ENCODE results near the gene PTPRG.

The PTPRG gene

GRCh38 chr3:62220616-62221015 lies 659.2 kb downstream of the PTPRG start:
- no peak for DNase-seq

GRCh38 chr3:62225051-62225450 lies 663.7 kb downstream of the PTPRG start:
- no peak for DNase-seq

- no peak for DNase-seq
Observed at GRCh38 chr3:62226601-62227339, 665.4 kb downstream of the PTPRG start.

- no peak for DNase-seq
Observed at GRCh38 chr3:62228467-62228866, 667.1 kb downstream of the PTPRG start.

GRCh38 chr3:62229211-62229610 lies 667.8 kb downstream of the PTPRG start:
- no peak for DNase-seq

GRCh38 chr3:62229908-62230307 lies 668.5 kb downstream of the PTPRG start:
- peak; percentile 6 for DNase-seq

- no peak for DNase-seq
Observed at GRCh38 chr3:62233065-62233464, 671.7 kb downstream of the PTPRG start.

- DNase-seq = no peak
Observed at GRCh38 chr3:62236016-62236415, 674.6 kb downstream of the PTPRG start.

GRCh38 chr3:62237286-62237948 lies 676.0 kb downstream of the PTPRG start:
- no peak for DNase-seq

- DNase-seq = no peak
Observed at GRCh38 chr3:62238003-62238402, 676.6 kb downstream of the PTPRG start.

- DNase-seq = no peak
Observed at GRCh38 chr3:62238431-62238830, 677.1 kb downstream of the PTPRG start.

- DNase-seq = no peak
Observed at GRCh38 chr3:62241279-62241678, 679.9 kb downstream of the PTPRG start.

- DNase-seq = no peak
Observed at GRCh38 chr3:62242831-62243509, 681.6 kb downstream of the PTPRG start.

- DNase-seq = no peak
Observed at GRCh38 chr3:62246094-62246493, 684.7 kb downstream of the PTPRG start.

GRCh38 chr3:62246985-62247384 lies 685.6 kb downstream of the PTPRG start:
- no peak for DNase-seq

- DNase-seq = no peak
Observed at GRCh38 chr3:62248734-62249483, 687.5 kb downstream of the PTPRG start.

GRCh38 chr3:62249484-62249776 lies 688.1 kb downstream of the PTPRG start:
- no peak for DNase-seq

- no peak for DNase-seq
Observed at GRCh38 chr3:62249855-62250543, 688.6 kb downstream of the PTPRG start.

- DNase-seq = no peak
Observed at GRCh38 chr3:62252438-62253157, 691.2 kb downstream of the PTPRG start.

- DNase-seq = no peak
Observed at GRCh38 chr3:62253971-62254370, 692.6 kb downstream of the PTPRG start.

- DNase-seq = no peak
Observed at GRCh38 chr3:62255758-62256157, 694.4 kb downstream of the PTPRG start.

- DNase-seq = no peak
Observed at GRCh38 chr3:62259924-62260323, 698.6 kb downstream of the PTPRG start.

All from NCI-H510A treated with DMSO at 0.1 percent for 48 hours (cell line).